Right cardiac atrium (tissue), 5 donors: ENCODE data around the gene VWA1. TPM values are rescaled to one million over a fixed set of nuclear protein-coding genes. Genes with fewer than 3 reads are reported as not detected.

ENCODE experiments used
- ATAC-seq, 2 donors: fragments of 200-7000 bp; cut with Tn5 transposase; one replicate each; pipeline versions ENCODE4 v1.8.0 to v1.9.1; 2020; ENCODE audit warnings: moderate library complexity in 2 of 2, mild to moderate bottlenecking in 1 of 2
- DNase-seq, 3 donors: peaks; one replicate each; pipeline ENCODE4 v3.0.0-alpha.2; 2020
- H3K27ac ChIP-seq: one replicate; pipeline ENCODE4 v1.5.1; 2013; ENCODE audit warnings: mild to moderate bottlenecking, low read length, control low read depth, moderate library complexity
- H3K27me3 ChIP-seq: one replicate; pipeline ENCODE4 v1.6.1; 2013; ENCODE audit not compliant: control insufficient read depth, insufficient read depth
- H3K4me1 ChIP-seq: one replicate; pipeline ENCODE4 v1.6.1; 2013; ENCODE audit warnings: low read length; ENCODE audit not compliant: control insufficient read depth, insufficient read depth
- H3K4me3 ChIP-seq: one replicate; pipeline ENCODE4 v1.5.1; 2013; ENCODE audit warnings: low read length, control low read depth
- H3K9me3 ChIP-seq: one replicate; pipeline ENCODE4 v1.6.1; 2013; ENCODE audit warnings: low read length; ENCODE audit not compliant: control insufficient read depth
- WGBS: extraction: QIAGEN DNeasy Blood & Tissue Kit; methylation state at CpG from one replicate; pipeline ENCODE4 v1.1.7; 2013; 5-methylcytosine and 5-hydroxymethylcytosine counted together
- intact Hi-C, 4 donors: fragments of 100-400 bp; cut with DNase I; formaldehyde crosslinking; loops; one replicate each; pipeline versions ENCODE4 v1.11.0 to v1.14.0; 2022 to 2023
- polyA plus RNA-seq: library from polyadenylated mRNA; stranded (reverse); fragments of 200-250 nt; gene quantifications from one replicate; pipeline ENCODE4 v1.2.3, GENCODE V29; 2013
- total RNA-seq, 4 donors: library from RNA; stranded (reverse); fragmentation: NEBNext Ultra II Directional; extraction: Animal tissue kit (Norgen Biotek cat#: 25700); gene quantifications; one replicate each; pipeline ENCODE4 v1.2.1, GENCODE V29; 2021
- donor health status: healthy with polysubstance abuse.
- donor health status: DM: no; HTN: yes; CAD: no.
- donor health status: DM: no; HTN: no; CAD: no.
- donor health status: DM: no; HTN: yes; CAD: no; lungs with severe emphysema.
- donor health status: DM: yes; HTN: yes; CAD: no.

Gene VWA1
- total and polyA plus RNA-seq, 5 donors: 17.3 to 38.6 (median 25.1) TPM

- no peak overlapping the region for H3K4me3 ChIP-seq
- H3K9me3 ChIP-seq: no peaks in the 10 kb centered on the region
- no peaks in the 10 kb centered on the region for H3K27me3 ChIP-seq
- DNase-seq (peak in 1 of 3 donors; percentile 58), ATAC-seq (peak; percentile 13 to 46)
- H3K27ac ChIP-seq: no peak overlapping the region
- WGBS: 91% methylated on average over 26 of the region's 26 CpGs
- no peaks in the 10 kb centered on the region for H3K4me1 ChIP-seq
- intact Hi-C loops: no loop called here
Measured at GRCh38 chr1:1418464-1419362, 16.8 kb upstream of the VWA1 start.

GRCh38 chr1:1419363-1419812, 16.1 kb upstream of the VWA1 start:
- intact Hi-C loops: no loop called here

GRCh38 chr1:1419813-1420653, 15.5 kb upstream of the VWA1 start:
- 8% methylated on average over 112 of the region's 112 CpGs for WGBS
- H3K27ac ChIP-seq: peak overlapping the region; percentile 1
- intact Hi-C loops: no loop called here

More at GRCh38 chr1:1419363-1419812, 16.1 kb upstream of the VWA1 start:
- peak overlapping the region; percentile 53 for H3K4me3 ChIP-seq
- H3K27ac ChIP-seq: peak overlapping the region; percentile 1
- WGBS: 84% methylated on average over 21 of the region's 21 CpGs
- no peaks in the 10 kb centered on the region for H3K27me3 ChIP-seq
- H3K9me3 ChIP-seq: no peaks in the 10 kb centered on the region
- ATAC-seq: peak; percentile 21
- no peaks in the 10 kb centered on the region for H3K4me1 ChIP-seq
- peak in 1 of 3 donors; percentile 57 for DNase-seq

GRCh38 chr1:1420654-1421141, 14.8 kb upstream of the VWA1 start:
- H3K4me1 ChIP-seq: no peaks in the 10 kb centered on the region
- H3K27me3 ChIP-seq: no peaks in the 10 kb centered on the region
- WGBS: 65% methylated on average over 12 of the region's 12 CpGs
- H3K4me3 ChIP-seq: peak overlapping the region; percentile 53
- ATAC-seq: peak; percentile 13 to 22
- DNase-seq: peak in 2 of 3 donors; percentile 22 to 60
- H3K9me3 ChIP-seq: no peaks in the 10 kb centered on the region
- intact Hi-C loops: no loop called here
- H3K27ac ChIP-seq: no peak overlapping the region

More at GRCh38 chr1:1419813-1420653, 15.5 kb upstream of the VWA1 start:
- peak overlapping the region; percentile 53 for H3K4me3 ChIP-seq
- H3K27me3 ChIP-seq: no peaks in the 10 kb centered on the region
- no peaks in the 10 kb centered on the region for H3K9me3 ChIP-seq
- no peaks in the 10 kb centered on the region for H3K4me1 ChIP-seq
- DNase-seq: peak in 2 of 3 donors; percentile 76 to 79
- peak; percentile 43 to 69 for ATAC-seq

DNA sequence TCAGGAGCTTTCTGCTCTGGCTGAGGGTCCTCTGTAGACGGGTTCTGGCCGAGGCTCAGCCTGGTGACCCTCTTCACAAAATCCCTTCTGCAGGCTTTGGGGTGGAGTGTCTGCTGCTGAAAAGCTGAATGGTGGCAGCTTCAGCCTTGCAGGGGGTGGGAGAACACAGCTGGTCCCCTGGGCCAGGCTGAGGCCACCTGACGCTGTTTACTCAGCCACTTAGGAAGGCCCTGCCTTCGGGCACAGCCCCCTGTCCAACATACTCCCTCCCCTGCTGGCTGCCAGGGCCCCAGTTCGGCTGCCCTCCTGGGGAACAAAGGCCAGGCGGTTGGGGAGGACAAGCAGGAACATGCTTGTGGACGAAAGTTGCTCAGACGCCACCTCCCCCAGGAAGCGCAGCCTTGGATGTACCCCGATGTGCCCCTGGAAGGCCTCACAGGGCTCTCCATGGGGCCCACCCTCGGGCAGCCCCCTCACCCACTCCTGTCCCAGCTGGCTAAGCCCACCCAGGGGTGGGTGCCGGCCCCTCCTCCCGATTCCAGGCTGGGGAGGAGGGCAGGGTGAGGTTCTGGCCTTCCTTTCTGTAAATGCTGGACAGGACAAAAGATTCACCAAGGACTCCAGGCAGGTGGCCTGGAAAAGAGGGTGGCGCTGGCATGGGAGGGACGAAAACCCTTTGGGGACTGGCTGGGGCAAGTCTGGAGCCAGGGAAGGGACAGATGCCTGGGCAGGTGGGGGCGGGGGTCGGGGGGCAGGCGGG, 14.2 kb upstream of the VWA1 start, which contains the start of gene ANKRD65:
TSS of gene ANKRD65 (minus strand) at position 130 of the 760 bp plus-strand sequence. CDS start 271 bp downstream, outside the sequence.
- 78% methylated on average over 18 of the region's 18 CpGs for WGBS
- Histone ChIP-seq H3K4me1 (no peaks in the 10 kb centered on the region), H3K27ac (no peak within 1 kb of the TSS), H3K27me3 (no peaks in the 10 kb centered on the region), H3K9me3 (no peaks in the 10 kb centered on the region), H3K4me3 (peak within 1 kb of the TSS; percentile 53)
- intact Hi-C loops: no loop called here
- ATAC-seq (no peak), DNase-seq (peak in 2 of 3 donors; percentile 38 to 59)

- Histone ChIP-seq H3K9me3 (no peaks in the 10 kb centered on the region), H3K4me1 (no peaks in the 10 kb centered on the region), H3K27ac (no peak overlapping the region), H3K4me3 (no peak overlapping the region), H3K27me3 (no peaks in the 10 kb centered on the region)
- DNase-seq (peak in 2 of 3 donors; percentile 35 to 50), ATAC-seq (no peak)
- intact Hi-C loops: no loop called here
- 77% methylated on average over 7 of the region's 7 CpGs for whole genome bisulfite sequencing
Measured at GRCh38 chr1:1421907-1422464, 13.5 kb upstream of the VWA1 start.

DNA sequence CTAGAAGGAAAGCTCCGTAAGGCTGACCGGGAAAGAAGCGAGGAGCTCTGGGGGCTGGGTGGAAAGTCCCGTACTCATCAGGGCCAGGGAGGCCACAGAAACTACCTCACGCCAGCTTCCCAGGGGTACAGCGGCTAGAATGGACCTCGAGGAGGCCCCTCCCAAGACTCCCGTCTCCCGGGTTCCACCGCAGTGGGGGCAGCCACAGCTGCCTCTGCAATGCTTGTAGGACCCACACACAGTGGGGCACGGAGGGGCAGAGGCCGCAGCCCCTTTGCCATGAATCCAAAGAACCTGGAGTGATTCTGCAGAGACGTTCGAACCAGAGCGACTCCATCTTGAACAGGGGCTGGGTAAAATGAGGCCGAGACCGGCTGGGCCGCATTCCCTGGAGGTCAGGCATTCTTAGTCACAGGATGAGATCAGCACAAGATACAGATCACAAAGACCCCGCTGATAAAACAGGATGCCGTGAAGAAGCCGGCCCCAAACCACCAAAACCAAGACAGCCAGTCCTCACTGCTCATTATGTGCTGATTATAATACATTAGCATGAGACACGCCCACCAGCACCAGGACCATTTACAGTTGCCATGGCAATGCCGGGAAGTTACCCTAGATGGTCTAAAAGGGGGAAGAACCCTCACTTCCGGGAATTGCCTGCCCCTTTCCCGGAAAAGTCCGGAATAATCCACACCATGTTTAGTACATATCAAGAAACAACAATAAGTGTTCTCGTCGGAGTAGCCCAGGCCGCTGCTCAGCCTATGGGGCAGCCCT, 12.8 kb upstream of the VWA1 start:
- Histone ChIP-seq H3K4me1 (no peaks in the 10 kb centered on the region), H3K4me3 (no peak overlapping the region), H3K9me3 (no peaks in the 10 kb centered on the region), H3K27me3 (no peaks in the 10 kb centered on the region), H3K27ac (peak overlapping the region; percentile 7)
- DNase-seq: peak in 2 of 3 donors; percentile 30 to 50
- no peak for ATAC-seq
- intact Hi-C loops: no loop called here
- 48% methylated on average over 29 of the region's 29 CpGs for WGBS

DNA sequence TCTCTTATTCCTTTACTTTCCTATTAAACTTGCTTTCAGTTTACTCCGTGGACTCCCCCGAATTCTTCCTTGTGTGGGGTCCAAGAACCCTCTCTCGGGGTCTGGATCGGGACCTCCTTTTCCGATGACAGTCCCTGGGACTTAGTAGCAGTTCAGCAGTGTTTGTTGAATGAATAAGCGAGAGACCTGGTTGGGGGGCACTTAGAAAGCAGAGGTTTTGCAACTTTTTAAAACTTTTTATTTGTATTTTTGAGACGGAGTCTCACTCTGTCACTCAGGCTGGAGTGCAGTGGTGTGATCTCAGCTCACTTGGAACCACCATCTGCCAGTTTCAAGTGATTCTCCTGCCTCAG, 12.3 kb upstream of the VWA1 start:
- H3K27ac ChIP-seq: no peak overlapping the region
- H3K9me3 ChIP-seq: no peaks in the 10 kb centered on the region
- no peaks in the 10 kb centered on the region for H3K27me3 ChIP-seq
- 74% methylated on average over 7 of the region's 7 CpGs for WGBS
- no peak for ATAC-seq
- H3K4me1 ChIP-seq: no peaks in the 10 kb centered on the region
- H3K4me3 ChIP-seq: no peak overlapping the region
- intact Hi-C loops: no loop called here
- no peak for DNase-seq

GRCh38 chr1:1424707-1425106, 10.8 kb upstream of the VWA1 start:
- DNase-seq: peak in 2 of 3 donors; percentile 18 to 33
- no peak overlapping the region for H3K27ac ChIP-seq
- no peak overlapping the region for H3K4me3 ChIP-seq
- no peaks in the 10 kb centered on the region for H3K27me3 ChIP-seq
- H3K4me1 ChIP-seq: no peaks in the 10 kb centered on the region
- ATAC-seq: no peak
- intact Hi-C loops: no loop called here
- WGBS: 87% methylated on average over 15 of the region's 15 CpGs
- H3K9me3 ChIP-seq: no peaks in the 10 kb centered on the region
